ENCODE results near the gene GJB1.

GRCh38 chrX:71217298-71217697 lies 5.7 kb upstream of the GJB1 start:
- TF ChIP-seq CTCF (IDR thresholded peaks at IDR 0.05; ENCODE audit: poor library complexity) = no peak
- TF ChIP-seq EZH2phosphoT487 (IDR thresholded peaks at IDR 0.05; ENCODE audit: low read depth, severe bottlenecking, unreplicated experiment) = no peak

All from hepatocyte (in vitro differentiated cells).